ENCODE data around the gene ITPA. TPM values are rescaled to one million over a fixed set of nuclear protein-coding genes. Genes with fewer than 3 reads are reported as not detected.

ITPA gene
- total and polyA plus RNA-seq, 2 of the 13 experiments (the other 11 are each of a cell fraction or from before 2014, with no cell fraction given), result 60.1 to 103 TPM

- TF ChIP-seq SMAD1 (CRISPR knock-in tag; IDR thresholded peaks at IDR 0.05; ENCODE audit: borderline replicate concordance, low read depth) (0 out of 2 replicates have a peak, but pooled peaks have one; percentile 45), AKAP8 (CRISPR knock-in tag; IDR thresholded peaks at IDR 0.05) (peak; percentile 39), FOXC1 (CRISPR knock-in tag; IDR thresholded peaks at IDR 0.05; ENCODE audit: borderline replicate concordance) (no peak), NR3C1 (CRISPR knock-in tag; IDR thresholded peaks at IDR 0.05) (no peak), NR2F2 (IDR thresholded peaks at IDR 0.05; ENCODE audit: borderline replicate concordance, low read depth) (no peak), MAFG (CRISPR knock-in tag; IDR thresholded peaks at IDR 0.05) (no peak), ZKSCAN8 (CRISPR knock-in tag; IDR thresholded peaks at IDR 0.05; ENCODE audit: borderline replicate concordance) (no peak), HES4 (CRISPR knock-in tag; IDR thresholded peaks at IDR 0.05; ENCODE audit: borderline replicate concordance) (0 out of 2 replicates have a peak, but pooled peaks have one; percentile 6), ZNF564 (CRISPR knock-in tag; IDR thresholded peaks at IDR 0.05) (no peak), ZNF660 (CRISPR knock-in tag; IDR thresholded peaks at IDR 0.05; ENCODE audit: borderline replicate concordance, low read depth) (no peak), SRSF4 (IDR thresholded peaks at IDR 0.05; ENCODE audit: low read depth, low read length, poor library complexity, severe bottlenecking) (no peak), KDM4B (CRISPR knock-in tag; IDR thresholded peaks at IDR 0.05) (no peak), NFE2L2 (IDR thresholded peaks at IDR 0.05; ENCODE audit: low read length) (0 out of 2 replicates have a peak, but pooled peaks have one; percentile 3), ZNF282 (IDR thresholded peaks at IDR 0.05; ENCODE audit: partially characterized antibody) (no peak), ZNF550 (CRISPR knock-in tag; IDR thresholded peaks at IDR 0.05; ENCODE audit: borderline replicate concordance) (no peak), TFDP1 (CRISPR knock-in tag; IDR thresholded peaks at IDR 0.05; ENCODE audit: borderline replicate concordance) (no peak), JARID2 (CRISPR knock-in tag; IDR thresholded peaks at IDR 0.05; ENCODE audit: insufficient replicate concordance) (no peak), ZSCAN12 (CRISPR knock-in tag; IDR thresholded peaks at IDR 0.05) (no peak)
- TF ChIP-seq, protein P1, sequence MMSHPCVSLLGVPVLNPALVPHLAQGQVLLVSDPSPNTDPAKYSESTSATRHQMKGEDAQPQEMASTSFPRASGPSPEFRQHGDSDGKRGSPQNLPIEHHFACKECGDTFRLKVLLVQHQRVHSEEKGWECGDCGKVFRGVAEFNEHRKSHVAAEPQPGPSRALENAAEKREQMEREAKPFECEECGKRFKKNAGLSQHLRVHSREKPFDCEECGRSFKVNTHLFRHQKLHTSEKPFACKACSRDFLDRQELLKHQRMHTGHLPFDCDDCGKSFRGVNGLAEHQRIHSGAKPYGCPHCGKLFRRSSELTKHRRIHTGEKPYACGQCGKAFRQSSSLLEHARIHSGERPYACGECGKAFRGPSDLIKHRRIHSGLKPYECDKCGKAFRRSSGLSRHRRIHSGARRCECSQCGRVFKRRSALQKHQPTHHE (CRISPR knock-in tag; IDR thresholded peaks at IDR 0.05; ENCODE audit: borderline replicate concordance), result peak; percentile 52; the same call in 1 of the 2 replicates
- TF ChIP-seq, protein P2, sequence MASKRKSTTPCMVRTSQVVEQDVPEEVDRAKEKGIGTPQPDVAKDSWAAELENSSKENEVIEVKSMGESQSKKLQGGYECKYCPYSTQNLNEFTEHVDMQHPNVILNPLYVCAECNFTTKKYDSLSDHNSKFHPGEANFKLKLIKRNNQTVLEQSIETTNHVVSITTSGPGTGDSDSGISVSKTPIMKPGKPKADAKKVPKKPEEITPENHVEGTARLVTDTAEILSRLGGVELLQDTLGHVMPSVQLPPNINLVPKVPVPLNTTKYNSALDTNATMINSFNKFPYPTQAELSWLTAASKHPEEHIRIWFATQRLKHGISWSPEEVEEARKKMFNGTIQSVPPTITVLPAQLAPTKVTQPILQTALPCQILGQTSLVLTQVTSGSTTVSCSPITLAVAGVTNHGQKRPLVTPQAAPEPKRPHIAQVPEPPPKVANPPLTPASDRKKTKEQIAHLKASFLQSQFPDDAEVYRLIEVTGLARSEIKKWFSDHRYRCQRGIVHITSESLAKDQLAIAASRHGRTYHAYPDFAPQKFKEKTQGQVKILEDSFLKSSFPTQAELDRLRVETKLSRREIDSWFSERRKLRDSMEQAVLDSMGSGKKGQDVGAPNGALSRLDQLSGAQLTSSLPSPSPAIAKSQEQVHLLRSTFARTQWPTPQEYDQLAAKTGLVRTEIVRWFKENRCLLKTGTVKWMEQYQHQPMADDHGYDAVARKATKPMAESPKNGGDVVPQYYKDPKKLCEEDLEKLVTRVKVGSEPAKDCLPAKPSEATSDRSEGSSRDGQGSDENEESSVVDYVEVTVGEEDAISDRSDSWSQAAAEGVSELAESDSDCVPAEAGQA (IDR thresholded peaks at IDR 0.05; ENCODE audit: low read depth), result no peak
- TF ChIP-seq, protein P2 (CRISPR knock-in tag; IDR thresholded peaks at IDR 0.05; ENCODE audit: borderline replicate concordance), result no peak
Measured at GRCh38 chr20:3168829-3169590, 40.3 kb upstream of the ITPA start (continued).

Measured in HepG2 (cell line).